Gastrocnemius medialis (tissue), 4 donors: ENCODE results near the gene PSAPL1.

ENCODE experiments used
- POLR2A ChIP-seq, 2 donors: fragments of 450-650 bp; IDR thresholded peaks; one replicate each; pipeline ENCODE4 v1.6.1; 2017; ENCODE audit warnings: antibody characterized with exemption in 2 of 2, mild to moderate bottlenecking in 2 of 2, moderate library complexity in 2 of 2
- TF ChIP-seq, protein P1 (sequence below), 5 experiments: fragments of 450-650 bp in 3 of 5; fragments of 200-600 bp in 2 of 5; sonication (generic) in 2 of 5; IDR thresholded peaks in 4 of 5; conservative IDR thresholded peaks in 1 of 5; 1 replicate in 4 of 5; 2 replicates in 1 of 5; pipeline ENCODE4 v1.5.1; 2016 to 2019; ENCODE audit warnings: antibody characterized with exemption in 5 of 5, mild to moderate bottlenecking in 3 of 5, moderate library complexity in 3 of 5

DNA sequence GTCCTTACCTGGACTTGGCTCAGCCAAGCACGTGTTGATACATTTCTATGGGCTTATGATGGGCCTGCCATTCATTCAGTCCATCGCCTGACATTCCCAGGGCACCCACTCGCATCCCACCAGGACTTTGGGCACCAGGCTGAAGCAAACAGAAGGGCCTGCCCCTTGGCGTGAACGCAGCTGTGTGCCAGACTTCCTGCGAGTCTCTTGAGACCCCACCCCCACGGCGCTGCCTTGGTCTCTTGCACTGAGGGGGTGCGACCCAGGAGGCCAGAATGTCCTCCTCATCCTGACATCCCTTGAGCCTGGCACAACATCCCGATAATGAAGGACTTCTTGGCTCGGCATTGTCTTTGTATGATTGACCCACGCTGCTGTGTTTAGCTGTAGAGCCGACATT lies 1.5 kb upstream of the PSAPL1 start:
- TF ChIP-seq, protein P1, sequence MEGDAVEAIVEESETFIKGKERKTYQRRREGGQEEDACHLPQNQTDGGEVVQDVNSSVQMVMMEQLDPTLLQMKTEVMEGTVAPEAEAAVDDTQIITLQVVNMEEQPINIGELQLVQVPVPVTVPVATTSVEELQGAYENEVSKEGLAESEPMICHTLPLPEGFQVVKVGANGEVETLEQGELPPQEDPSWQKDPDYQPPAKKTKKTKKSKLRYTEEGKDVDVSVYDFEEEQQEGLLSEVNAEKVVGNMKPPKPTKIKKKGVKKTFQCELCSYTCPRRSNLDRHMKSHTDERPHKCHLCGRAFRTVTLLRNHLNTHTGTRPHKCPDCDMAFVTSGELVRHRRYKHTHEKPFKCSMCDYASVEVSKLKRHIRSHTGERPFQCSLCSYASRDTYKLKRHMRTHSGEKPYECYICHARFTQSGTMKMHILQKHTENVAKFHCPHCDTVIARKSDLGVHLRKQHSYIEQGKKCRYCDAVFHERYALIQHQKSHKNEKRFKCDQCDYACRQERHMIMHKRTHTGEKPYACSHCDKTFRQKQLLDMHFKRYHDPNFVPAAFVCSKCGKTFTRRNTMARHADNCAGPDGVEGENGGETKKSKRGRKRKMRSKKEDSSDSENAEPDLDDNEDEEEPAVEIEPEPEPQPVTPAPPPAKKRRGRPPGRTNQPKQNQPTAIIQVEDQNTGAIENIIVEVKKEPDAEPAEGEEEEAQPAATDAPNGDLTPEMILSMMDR (IDR thresholded peaks at IDR 0.05 in 4 of 5, conservative IDR thresholded peaks at IDR 0.05 in 1 of 5) = no peak
- TF ChIP-seq POLR2A (IDR thresholded peaks at IDR 0.05) = no peak
